Activated CD8-positive, alpha-beta memory T cell treated with anti-CD3 and anti-CD28 coated beads for 4 hours (primary cell): ENCODE results near the gene FCMR.

Source experiments
- DNase-seq, 2 donors: peaks; one replicate each; pipeline ENCODE4 v3.0.0-alpha.2; 2020; ENCODE audit warnings: low read depth in 2 of 2

Gene FCMR, protein sequence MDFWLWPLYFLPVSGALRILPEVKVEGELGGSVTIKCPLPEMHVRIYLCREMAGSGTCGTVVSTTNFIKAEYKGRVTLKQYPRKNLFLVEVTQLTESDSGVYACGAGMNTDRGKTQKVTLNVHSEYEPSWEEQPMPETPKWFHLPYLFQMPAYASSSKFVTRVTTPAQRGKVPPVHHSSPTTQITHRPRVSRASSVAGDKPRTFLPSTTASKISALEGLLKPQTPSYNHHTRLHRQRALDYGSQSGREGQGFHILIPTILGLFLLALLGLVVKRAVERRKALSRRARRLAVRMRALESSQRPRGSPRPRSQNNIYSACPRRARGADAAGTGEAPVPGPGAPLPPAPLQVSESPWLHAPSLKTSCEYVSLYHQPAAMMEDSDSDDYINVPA

GRCh38 chr1:206921772-206922265 lies at the start of gene FCMR:
FCMR (minus strand) TSS chr1:206921941; CDS start chr1:206921854, 87 bp downstream.
- DNase-seq: no peak

GRCh38 chr1:206971029-206971655 lies 49.4 kb upstream of the FCMR start:
- no peak for DNase-seq

DNA sequence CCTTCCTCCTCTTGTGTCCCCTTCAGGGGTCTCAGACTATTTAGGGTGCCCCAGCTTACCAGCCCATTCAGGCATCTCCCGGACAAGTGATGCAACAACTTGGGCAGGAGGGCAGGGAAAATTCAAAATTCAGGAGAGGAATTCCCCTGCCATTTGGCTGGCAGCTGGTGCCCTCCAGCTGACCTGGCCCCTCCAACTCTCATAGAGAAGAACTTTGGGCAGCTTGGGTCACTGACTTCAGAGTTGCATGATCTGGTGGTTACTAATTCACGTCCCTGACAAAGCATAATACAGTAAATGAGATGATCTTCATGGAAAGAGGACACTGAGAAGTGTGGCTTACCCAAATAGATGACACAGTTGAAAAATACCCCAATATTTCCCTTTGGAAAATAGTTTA lies 48.7 kb upstream of the FCMR start, which contains the start of gene FCAMR:
TSS of gene FCAMR (minus strand) at position 15 of the 400 bp plus-strand sequence. CDS start 335 bp downstream, outside the sequence.
- no peak for DNase-seq

GRCh38 chr1:206969090-206969489 lies 47.3 kb upstream of the FCMR start:
- DNase-seq: no peak

DNA sequence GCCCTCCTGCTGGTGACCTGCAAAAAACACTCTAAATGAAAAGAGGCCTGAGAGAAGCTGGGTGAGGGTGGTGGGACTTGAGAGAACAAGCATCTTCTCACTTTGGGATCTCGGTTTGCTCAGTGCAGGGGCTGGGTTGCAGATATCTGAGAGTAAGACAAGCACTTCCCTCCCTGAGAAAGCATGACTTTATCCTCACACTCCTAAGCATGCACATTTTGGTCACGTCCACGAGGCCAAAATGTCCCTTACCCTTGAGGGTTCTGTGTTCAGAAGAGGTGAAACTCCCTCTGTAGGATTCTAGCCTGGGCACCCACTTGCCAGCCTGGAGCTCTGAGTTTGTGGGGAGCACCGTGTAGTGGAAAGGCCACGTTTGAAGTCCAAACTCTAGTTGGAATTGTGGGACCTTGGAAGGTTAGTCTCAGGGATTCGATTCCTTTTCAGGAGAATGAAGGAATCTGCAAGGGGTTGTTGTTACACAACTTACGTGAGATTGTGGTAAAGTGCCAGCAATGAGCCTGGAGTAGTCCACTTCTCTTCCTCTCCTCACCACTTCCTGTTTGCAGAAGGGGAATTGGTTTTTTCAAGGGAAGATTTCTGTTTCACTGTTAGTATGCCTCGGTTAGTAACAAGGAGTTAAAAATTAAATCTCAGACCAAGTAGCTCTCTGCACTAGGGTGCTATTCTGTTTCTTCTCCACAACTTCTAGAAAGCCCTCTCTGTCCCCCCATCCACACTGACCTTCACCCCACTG lies 45.5 kb upstream of the FCMR start:
- no peak for DNase-seq

GRCh38 chr1:206965781-206966180 lies 44.0 kb upstream of the FCMR start:
- no peak for DNase-seq

DNA sequence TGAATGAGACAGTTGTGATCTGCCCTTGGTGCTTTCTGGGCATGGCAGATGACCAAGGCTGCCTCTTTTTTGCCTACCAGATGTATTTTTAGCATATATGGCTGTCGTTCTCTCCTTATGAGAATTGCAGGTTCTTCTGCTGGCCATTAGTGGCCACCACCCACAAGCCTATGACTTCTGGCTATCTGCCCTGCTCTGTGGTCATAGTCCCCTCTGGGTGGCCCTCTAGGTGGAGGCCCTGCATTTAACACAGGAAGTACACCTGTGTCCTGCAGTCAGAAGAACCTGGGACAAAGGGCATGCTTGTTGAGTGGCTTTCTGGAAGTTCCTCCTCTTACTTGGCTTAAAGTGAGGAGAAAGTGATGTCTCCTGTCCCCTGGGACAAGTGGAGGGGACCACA lies 42.0 kb upstream of the FCMR start:
- DNase-seq: no peak

GRCh38 chr1:206963119-206963712 lies 41.5 kb upstream of the FCMR start:
- no peak for DNase-seq

DNA sequence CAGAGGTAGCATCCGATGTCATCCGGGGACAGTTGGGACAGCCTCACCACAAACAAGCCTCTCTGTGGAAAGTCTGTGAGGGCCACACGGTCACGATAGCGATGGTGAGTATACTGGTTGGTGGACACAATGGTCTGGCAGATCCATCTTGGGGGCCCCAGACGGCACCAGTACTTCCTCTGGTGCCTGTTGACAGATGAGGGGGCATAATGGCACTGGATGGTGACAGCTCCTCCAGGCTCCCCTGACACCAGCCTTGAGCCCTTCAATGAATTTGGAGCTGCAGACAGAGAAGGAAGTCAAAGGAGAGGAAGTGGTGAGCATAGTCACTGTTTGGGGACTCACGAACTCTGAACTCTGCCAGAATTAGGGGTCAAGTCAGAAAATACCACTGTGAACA lies 40.5 kb upstream of the FCMR start:
- no peak for DNase-seq

GRCh38 chr1:206961668-206962067 lies 39.9 kb upstream of the FCMR start:
- DNase-seq: no peak

DNA sequence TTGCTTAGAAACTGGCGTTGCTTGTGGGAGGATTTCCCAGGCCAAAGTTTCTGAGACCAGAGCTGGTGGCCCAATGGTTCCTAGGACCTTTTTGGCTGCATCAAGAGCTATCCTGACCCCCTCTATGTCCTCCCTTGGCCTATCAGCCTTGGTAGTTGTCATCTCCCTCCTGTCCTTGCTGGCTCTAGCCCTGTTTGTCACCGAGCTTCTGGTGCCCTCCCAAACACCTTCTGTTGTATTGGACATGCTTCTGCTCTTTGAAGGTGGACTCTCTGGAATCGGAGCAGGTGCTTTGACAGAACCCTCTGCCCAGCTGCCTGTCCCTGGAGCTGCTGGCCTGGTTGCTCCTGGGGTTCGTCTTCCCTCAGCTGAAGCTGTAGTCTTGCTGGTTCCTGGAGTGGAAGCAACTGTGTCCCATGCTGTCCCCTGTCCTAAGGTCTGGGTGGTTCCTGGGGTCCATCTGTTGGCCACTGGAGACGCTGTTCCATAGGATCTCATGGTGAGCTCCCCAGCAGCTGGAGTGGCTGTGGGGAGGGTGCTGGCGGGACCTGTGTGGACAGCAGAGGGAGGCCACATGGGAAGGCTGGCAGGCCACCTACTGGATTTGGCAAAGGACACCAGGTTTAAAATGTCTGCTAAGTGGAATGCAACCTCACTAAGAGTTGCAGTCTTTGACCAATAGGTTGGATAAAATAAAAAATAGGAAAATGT lies 39.1 kb upstream of the FCMR start:
- DNase-seq: no peak

DNA sequence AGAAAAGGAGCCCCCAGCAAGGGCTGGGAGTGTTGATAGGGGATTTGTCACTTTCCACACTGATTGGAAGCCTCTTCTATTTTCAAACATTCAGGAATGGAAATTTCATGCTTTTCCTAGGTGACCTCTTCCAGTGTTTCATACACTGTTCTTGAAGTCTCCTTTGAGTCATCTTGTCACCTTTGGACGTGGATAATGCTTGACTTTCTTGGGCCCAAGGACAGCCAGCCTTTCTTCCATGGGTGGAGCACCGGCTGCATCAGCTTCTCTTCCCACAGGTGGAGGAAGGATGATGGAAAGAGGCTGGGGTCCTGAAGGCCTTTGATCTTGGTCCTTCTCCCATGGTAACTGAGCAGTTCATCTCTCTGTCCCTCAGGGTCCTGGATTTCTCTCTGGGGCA lies 36.4 kb upstream of the FCMR start:
- DNase-seq: no peak

DNA sequence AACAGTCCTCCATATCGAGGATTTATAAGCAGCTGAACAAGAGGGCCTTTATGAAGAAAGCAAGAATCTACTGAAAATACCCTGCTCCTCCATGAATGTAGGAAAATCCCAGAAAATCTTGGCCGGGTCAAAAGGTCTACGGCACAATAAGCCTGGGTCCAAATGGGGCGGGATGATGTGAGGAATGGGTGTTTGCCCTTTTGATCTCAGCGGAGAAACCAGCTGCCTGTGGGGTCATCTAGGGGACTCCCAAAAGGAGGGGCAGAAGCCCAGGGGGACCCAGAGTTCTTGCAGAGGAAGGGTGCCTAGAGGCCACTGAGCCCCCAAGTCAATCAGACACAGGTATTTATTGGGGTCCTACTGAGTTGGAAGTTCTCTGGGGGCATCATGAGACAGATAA lies 35.9 kb upstream of the FCMR start:
- DNase-seq: no peak

GRCh38 chr1:206955476-206956451 lies 34.0 kb upstream of the FCMR start:
- no peak for DNase-seq

DNA sequence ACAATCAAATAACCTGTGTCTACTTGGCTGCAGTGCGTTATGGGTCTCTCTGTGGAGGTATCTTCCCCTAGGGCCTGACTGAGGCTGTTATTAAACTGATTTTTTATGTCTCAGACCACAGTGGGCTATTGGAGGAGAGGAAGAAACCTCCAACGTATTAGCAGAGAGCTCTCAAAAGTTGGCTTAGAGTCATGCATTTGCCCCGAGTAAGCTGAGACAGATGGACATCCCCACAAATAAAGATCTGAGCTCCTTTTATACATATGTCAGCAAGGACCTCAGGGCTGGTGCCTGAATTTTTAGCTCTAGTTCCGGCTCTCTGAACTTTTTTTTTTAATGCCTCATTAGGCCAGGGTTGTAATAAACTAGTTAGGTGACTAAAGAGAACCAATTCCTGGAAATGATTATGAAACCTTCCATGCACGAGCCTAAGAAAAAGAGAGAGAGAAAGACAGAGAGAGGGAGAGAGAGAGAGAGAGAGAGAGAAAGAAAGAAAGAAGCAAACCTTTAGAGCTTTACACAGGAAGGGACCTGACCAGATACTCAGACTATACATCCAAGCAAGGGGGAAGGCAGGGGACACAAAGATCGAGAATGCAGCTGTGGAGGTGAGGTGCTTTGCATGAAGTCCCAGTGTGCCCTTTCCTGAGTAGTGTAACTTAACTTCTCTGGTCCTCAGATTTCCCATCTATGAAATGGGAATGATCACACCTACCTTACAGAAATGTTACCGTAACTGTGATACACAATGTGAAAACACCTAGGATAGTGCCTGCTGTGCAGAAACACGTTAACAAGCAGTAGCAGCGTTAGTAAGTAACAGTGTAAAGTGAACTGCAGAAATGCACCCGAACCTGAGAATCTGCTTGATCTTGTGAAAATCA lies 33.0 kb upstream of the FCMR start:
- DNase-seq: no peak

DNA sequence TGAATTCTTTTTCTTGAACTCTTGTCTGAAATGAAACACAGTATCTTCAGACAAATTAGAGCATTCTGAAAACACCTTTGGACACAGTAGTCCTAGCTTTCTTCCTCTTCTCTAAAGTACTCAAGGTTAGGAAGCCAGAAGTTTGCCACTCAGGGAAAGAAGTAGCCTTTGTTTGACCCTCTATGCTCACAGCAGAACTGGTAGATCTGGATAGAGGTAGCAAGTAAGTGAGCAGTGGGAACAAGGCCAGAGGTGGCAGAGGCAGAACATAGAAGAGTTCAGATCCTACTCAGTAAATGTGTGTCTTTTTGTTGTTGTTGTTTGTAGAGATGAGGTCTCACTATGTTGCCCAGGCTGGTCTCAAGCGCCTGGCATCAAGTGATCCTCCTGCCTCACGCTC lies 31.9 kb upstream of the FCMR start:
- DNase-seq: no peak

- DNase-seq: no peak
Observed at GRCh38 chr1:206953126-206953525, 31.4 kb upstream of the FCMR start.

- DNase-seq: no peak
Observed at GRCh38 chr1:206952171-206952570, 30.4 kb upstream of the FCMR start.
